Keratinocyte (primary cell): Measurements from ENCODE around the gene LMOD1. TPM values are rescaled to one million over a fixed set of nuclear protein-coding genes. Genes with fewer than 3 reads are reported as not detected.

ENCODE experiments used
- DNase-seq: peaks from one replicate; pipeline ENCODE4 v3.0.0-alpha.2; 2011; ENCODE audit warnings: low read depth, missing footprints, low spot score
- FAIRE-seq: peaks from 2 replicates; lab custom pipeline; 2011; peaks lifted over from hg19 to GRCh38; lab: Jason Lieb, UNC
- H2AFZ ChIP-seq: 2 replicates; pipeline ENCODE4 v1.6.0; 2012; ENCODE audit warnings: low read length, control low read depth, inconsistent platforms; ENCODE audit not compliant: control insufficient read depth
- H3K27ac ChIP-seq: 2 replicates; pipeline ENCODE4 v1.5.1; 2011; ENCODE audit warnings: low read length; ENCODE audit not compliant: control insufficient read depth, insufficient read depth
- H3K27me3 ChIP-seq: 3 replicates; pipeline ENCODE4 v1.6.0; 2011; ENCODE audit warnings: low read length; ENCODE audit not compliant: control insufficient read depth, insufficient read depth; ENCODE audit errors: extremely low read depth
- H3K36me3 ChIP-seq, 2 experiments: 2 replicates in 1 of 2; 3 replicates in 1 of 2; pipeline ENCODE4 v1.5.1; 2011; ENCODE audit warnings: low read length in 2 of 2, mild to moderate bottlenecking in 1 of 2; ENCODE audit not compliant: control insufficient read depth in 2 of 2, insufficient read depth in 2 of 2; ENCODE audit errors: extremely low read depth in 1 of 2
- H3K4me1 ChIP-seq: 3 replicates; pipeline ENCODE4 v1.5.1; 2011; ENCODE audit warnings: low read length; ENCODE audit not compliant: control insufficient read depth, insufficient read depth; ENCODE audit errors: extremely low read depth
- H3K4me2 ChIP-seq: 3 replicates; pipeline ENCODE4 v1.6.0; 2011; ENCODE audit warnings: low read depth, low read length; ENCODE audit not compliant: control insufficient read depth, insufficient read depth; ENCODE audit errors: extremely low read depth
- H3K4me3 ChIP-seq, 3 experiments: fragments of 200-600 bp in 1 of 3; sonication (generic) in 1 of 3; 2 replicates in 2 of 3; 3 replicates in 1 of 3; pipeline ENCODE4 v1.5.1; 2011 to 2016; ENCODE audit warnings: low read length in 3 of 3, mild to moderate bottlenecking in 3 of 3, control low read depth in 2 of 3, inconsistent platforms in 1 of 3, low read depth in 1 of 3, mixed read lengths in 1 of 3, mixed run types in 1 of 3, moderate library complexity in 1 of 3; ENCODE audit not compliant: control insufficient read depth in 2 of 3, insufficient read depth in 2 of 3; ENCODE audit errors: extremely low read depth in 1 of 3
- H3K79me2 ChIP-seq: 2 replicates; pipeline ENCODE4 v1.6.0; 2012; ENCODE audit warnings: low read length; ENCODE audit not compliant: control insufficient read depth, insufficient read depth
- H3K9ac ChIP-seq: 3 replicates; pipeline ENCODE4 v1.6.0; 2011; ENCODE audit warnings: low read length; ENCODE audit not compliant: control insufficient read depth, insufficient read depth; ENCODE audit errors: extremely low read depth
- H3K9me1 ChIP-seq: 3 replicates; pipeline ENCODE4 v1.6.0; 2011; ENCODE audit warnings: low read length; ENCODE audit not compliant: control insufficient read depth, insufficient read depth; ENCODE audit errors: extremely low read depth
- H3K9me3 ChIP-seq: 2 replicates; pipeline ENCODE4 v1.5.1; 2012; ENCODE audit warnings: low read depth, low read length; ENCODE audit not compliant: control insufficient read depth
- H4K20me1 ChIP-seq: 3 replicates; pipeline ENCODE4 v1.6.0; 2011; ENCODE audit warnings: low read length; ENCODE audit not compliant: control insufficient read depth, insufficient read depth; ENCODE audit errors: extremely low read depth
- CTCF ChIP-seq, 3 experiments: IDR thresholded peaks in 1 of 3; conservative IDR thresholded peaks in 1 of 3; optimal IDR thresholded peaks in 1 of 3; 2 replicates in 2 of 3; 3 replicates in 1 of 3; pipeline versions ENCODE3 to v1.5.1; 2011; ENCODE audit warnings: low read length in 3 of 3, mild to moderate bottlenecking in 3 of 3, moderate library complexity in 2 of 3, control low read depth in 1 of 3, inconsistent platforms in 1 of 3; ENCODE audit not compliant: insufficient read depth in 2 of 3; ENCODE audit errors: extremely low read depth in 1 of 3
- EZH2 ChIP-seq: IDR thresholded peaks from one replicate; pipeline ENCODE4 v1.6.1; 2012; ENCODE audit warnings: inconsistent platforms, mild to moderate bottlenecking, low read length, moderate library complexity
- dilution Hi-C: fragments of 300-500 bp; cut with MboI; formaldehyde crosslinking; loops from one replicate; pipeline ENCODE4 v1.7.0; 2020; ENCODE audit warnings: low sequenced_read_pairs; ENCODE audit not compliant: extremely low pct_ligation_motif_present
- polyA plus RNA-seq, 5 experiments: library from polyadenylated mRNA; depleted of rRNA in 3 of 5; stranded (reverse) in 3 of 5; stranded (forward) in 1 of 5; unstranded in 1 of 5; fragments of >200 nt; gene quantifications; 1 replicate in 1 of 5; 2 replicates in 3 of 5; 3 replicates in 1 of 5; pipeline versions ENCODE4 v1.2.1 to v1.2.3, GENCODE V29; 2011 to 2012; ENCODE audit warnings: missing spikeins in 2 of 5, low read depth in 1 of 5, low replicate concordance in 1 of 5

LMOD1 gene
- polyA plus RNA-seq, 1 donor (not counting 4 experiments of a cell fraction or from before 2014, with no cell fraction given), result not detected

DNA sequence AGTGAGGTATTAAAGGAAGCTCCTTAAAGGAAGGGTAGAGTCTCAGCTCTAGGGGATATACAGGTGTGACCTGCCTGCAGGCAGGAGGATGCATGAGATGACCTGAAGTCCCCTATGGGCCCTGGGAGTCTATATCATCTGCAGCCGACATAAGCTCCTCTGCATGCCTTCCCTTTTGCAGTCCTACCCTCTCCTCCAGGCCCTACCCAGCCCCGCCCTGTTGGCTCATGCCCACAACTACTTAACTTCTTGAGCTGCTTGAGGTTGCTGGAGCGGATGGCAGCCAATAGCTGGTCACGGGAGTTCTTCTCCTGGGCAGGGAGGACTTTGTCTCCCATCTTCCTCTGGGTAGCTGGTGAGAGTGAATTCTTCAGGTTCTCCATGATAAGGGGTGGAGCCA, 47.4 kb downstream of the LMOD1 start:
- Histone ChIP-seq H3K27ac (no peak overlapping the region), H3K9ac (no peak overlapping the region), H2AFZ (no peak overlapping the region), H3K4me3 (no peak overlapping the region), H3K4me1 (peaks cover 23% of the 10 kb centered on the region), H4K20me1 (no peaks in the 10 kb centered on the region), H3K79me2 (no peaks in the 10 kb centered on the region), H3K4me2 (no peak overlapping the region), H3K27me3 (no peaks in the 10 kb centered on the region), H3K9me1 (peaks cover 4% of the 10 kb centered on the region), H3K9me3 (no peaks in the 10 kb centered on the region), H3K36me3 (no peaks in the 10 kb centered on the region)
- no peak for FAIRE-seq
- DNase-seq, result no peak
- dilution Hi-C loops, result no loop called here
- no peak for TF ChIP-seq EZH2
- TF ChIP-seq CTCF (optimal IDR thresholded peaks at IDR 0.05 in 1 of 3, IDR thresholded peaks at IDR 0.05 in 1 of 3, conservative IDR thresholded peaks at IDR 0.05 in 1 of 3; ENCODE audit: extremely low read depth in 1 of 3, insufficient read depth in 2 of 3, low read length in 3 of 3), result no peak

- dilution Hi-C loops, result no loop called here
- Histone ChIP-seq H2AFZ (no peak overlapping the region), H3K9me3 (no peaks in the 10 kb centered on the region), H4K20me1 (no peaks in the 10 kb centered on the region), H3K9me1 (peaks cover 4% of the 10 kb centered on the region), H3K4me1 (peaks cover 20% of the 10 kb centered on the region), H3K27ac (no peak overlapping the region), H3K36me3 (no peaks in the 10 kb centered on the region), H3K4me3 (no peak overlapping the region), H3K79me2 (no peaks in the 10 kb centered on the region), H3K4me2 (no peak overlapping the region), H3K27me3 (no peaks in the 10 kb centered on the region), H3K9ac (no peak overlapping the region)
- TF ChIP-seq CTCF (optimal IDR thresholded peaks at IDR 0.05 in 1 of 3, IDR thresholded peaks at IDR 0.05 in 1 of 3, conservative IDR thresholded peaks at IDR 0.05 in 1 of 3; ENCODE audit: extremely low read depth in 1 of 3, insufficient read depth in 2 of 3, low read length in 3 of 3) (no peak), EZH2 (no peak)
- no peak for DNase-seq
- FAIRE-seq, result no peak
Observed at GRCh38 chr1:201898240-201898894, 48.0 kb downstream of the LMOD1 start.
